Activated CD4-positive, alpha-beta T cell treated with anti-CD3 and anti-CD28 coated beads, Interleukin-2, Interleukin-4, amounts not matched to agents 100 ng/mL and 50 ng/mL, durations not matched to agents 16 hours and 8 hours (primary cell): ENCODE measurements around the gene FCHSD2.
"Not testable (repeated sequence)": the region's sequence is repeated elsewhere in the genome, so short reads cannot be mapped to it uniquely, and the experiment has no call there.

ENCODE experiments used
- DNase-seq: peaks from one replicate; pipeline ENCODE4 v3.0.0-alpha.2; 2020; ENCODE audit warnings: low spot score

Gene FCHSD2

DNA sequence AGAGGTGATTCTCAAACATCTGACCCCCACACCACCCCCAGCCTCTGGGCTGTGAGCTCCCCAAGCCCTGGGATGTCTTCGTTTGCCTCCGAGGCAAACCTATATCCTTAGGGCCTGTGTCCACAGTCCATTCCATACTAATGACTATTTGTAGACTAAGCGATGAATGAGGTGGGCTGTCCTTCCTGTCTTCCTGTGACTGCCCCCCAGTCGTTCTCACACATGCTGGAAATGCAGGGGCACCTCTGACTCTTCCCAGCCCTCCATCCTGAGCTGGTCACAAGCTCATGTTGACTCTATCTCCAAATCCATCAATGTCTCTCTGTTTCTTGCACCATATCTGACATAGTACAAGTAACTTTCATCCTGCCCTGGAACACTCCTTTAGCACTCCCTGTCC, 323.1 kb downstream of the FCHSD2 start:
- no peak for DNase-seq

DNA sequence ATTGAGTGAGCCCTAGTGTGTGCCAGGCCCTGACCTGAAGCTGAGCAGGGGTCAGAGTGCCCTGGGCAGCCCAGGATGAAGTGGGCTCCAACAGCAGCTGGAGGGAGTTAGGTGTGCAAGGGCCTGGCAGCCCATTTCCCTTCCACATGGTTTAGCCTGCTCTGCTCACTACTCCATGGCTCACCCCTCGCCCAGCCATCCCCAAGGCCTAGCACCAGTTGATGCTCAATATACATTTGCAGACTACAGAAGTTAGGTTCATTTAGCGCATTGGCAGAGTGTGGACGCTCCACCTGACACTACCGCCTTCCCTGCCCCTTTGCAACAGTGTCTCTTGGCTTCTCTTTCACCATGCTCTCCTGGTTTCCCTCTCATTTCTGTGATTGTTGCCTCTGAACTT, 324.2 kb downstream of the FCHSD2 start:
- DNase-seq = no peak

DNA sequence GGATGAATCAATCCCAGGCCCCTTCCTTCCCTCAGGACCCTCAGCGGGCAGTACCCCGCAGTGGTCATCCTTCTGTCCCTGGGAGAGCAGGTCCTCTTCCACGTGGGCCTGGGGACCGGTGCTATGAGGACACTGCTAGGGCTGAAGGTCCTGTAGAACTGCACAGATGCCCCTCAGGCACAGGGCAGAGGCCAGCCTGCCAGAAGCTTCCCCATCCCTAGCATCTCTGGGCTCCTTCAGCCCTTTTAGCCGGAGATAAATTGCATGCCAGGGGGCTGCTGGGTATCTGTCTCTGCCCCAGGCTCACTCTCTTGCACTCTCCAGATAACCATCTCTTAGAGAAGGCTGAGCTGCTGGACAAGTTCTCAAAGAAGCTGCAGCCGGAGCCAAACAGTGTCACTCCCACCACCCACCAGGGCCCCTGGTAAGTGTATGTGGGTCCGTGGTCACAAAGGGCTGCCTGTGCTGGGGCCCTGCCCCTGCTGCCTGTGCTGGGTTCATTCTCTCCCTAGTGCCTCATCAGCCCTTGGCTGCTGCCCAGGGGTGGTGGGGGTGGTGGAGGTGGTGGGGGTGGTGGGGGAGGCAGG, 325.6 kb downstream of the FCHSD2 start:
- DNase-seq = no peak

DNA sequence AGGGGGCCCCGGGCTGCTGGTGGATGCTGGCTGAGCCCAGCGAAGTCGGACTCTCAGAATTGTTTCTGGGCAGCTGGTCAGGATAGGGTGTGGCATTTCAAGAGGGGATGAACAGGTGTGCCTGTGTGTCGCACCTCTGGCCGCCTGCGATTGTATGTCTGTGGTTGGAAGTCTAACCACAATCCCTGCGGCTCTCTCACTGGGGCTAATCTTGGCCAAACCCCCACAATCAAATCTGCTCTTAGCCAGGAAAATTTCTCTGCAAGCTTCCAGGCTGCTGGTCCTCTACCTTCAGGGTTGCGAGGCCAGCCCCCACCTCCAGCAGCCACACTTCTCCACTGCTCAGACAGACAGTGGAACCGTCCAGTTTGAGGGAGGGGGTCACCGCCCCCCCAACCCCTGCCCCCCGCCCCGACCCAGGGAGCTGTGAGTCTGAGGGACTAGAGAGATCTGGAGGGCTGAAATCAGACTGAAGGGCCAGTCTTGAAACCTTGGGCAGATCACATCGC, 327.0 kb downstream of the FCHSD2 start:
- no peak for DNase-seq

DNA sequence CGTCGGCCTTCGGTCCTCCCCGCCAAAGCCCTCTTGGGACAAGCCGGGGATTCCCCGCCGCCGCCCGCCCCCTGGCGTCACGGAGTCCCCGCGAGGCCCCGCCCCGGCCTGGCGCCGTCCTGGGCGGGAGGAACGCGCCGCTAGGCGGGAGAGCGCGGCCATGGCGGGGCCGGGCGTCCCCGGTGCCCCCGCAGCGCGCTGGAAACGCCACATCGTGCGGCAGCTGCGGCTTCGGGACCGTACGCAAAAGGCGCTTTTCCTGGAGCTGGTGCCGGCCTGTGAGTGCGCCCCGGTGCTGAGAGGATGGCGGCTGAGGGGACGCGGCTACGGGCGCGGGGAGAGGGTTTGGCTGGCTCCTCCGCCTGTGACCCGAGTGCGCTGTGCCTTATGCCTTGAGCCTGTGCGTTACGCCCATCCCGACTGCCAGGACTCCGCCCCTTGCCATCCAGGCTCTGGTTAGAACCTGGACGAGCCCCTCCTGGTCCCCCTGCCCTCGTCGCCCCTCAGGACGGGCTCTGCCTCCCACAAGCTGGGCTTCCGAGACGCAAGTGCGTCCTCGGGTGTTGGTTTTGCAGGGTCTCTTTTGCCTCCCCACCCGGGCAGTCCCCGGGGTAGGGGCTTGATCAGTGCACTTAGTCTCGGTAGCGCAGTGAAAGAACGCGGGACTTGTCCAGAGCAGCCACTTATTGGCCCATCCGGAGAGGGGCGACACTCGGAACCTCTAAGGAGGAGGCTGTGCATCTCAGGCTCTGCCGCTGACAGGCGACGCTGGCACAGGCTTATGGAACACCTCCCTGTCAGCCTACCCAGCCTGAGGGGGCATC, 327.6 kb downstream of the FCHSD2 start, which contains the start of gene ATG16L2:
ATG16L2 (plus strand) TSS at position 126 of the 824 bp plus-strand sequence; CDS start at position 161, 35 bp downstream.
- peak; percentile 88 for DNase-seq

DNA sequence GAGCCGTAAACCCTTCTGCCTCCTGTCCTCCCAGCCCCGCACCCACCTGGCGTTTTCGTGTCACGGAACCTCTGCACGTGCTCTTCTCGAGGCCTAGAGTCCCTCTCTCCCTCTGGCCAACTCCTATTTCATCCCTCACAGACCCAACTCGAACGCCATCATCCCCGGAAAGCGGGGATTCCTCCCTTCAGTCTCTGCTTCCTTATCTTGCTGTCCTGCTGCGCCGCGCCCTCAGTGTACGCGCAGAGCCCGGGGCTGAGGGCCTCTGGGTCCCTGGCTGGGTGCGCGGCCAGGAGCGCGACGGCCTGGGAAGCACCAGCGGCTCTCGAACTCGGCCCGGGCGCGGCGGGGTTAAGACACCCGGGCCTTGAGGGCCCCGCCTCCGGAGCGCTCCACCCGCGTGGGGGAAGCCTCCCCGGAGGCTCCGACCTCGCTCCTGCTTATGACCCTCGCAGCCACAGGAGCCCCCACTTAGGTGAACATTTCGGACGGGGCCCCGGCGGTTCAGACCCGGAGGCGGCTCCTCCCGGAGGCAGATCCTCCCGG, 328.3 kb downstream of the FCHSD2 start:
- peak; percentile 83 for DNase-seq

DNA sequence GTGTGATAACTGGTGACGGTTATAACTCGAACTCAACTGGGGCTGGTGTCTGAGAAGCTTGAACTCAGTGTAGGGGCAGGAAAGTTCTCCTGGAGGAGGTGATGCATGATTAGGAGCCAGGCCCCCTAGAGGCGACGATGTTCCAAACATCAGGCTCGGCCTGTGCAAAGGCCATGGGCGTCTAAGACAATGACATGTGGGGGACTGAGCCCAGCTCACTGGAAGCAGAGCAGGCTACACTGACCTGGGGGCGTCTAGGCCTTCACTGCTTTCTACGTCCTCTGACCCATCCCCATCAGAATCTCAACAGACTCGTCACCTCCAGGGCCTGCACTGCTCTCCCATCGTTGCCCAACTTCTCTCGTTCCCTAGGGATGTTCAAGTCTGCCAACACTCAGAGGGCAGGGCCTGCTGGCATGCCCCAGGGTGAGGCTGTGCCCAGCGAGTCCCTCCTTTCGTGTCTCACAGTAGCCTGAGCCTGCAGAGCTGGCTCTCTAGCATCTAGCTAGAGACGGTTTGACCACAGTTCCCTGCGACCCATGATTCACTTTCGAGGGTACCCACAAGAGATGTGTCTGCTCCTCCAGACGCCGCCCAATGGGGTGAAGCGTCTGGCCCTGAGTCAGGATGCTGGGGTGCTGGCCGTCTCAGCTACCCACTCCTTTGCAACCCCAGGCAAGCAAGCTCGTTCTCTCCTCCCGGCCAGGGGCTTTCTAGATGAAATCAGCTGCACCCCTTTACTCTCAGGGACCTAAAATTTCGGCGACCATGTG, 329.0 kb downstream of the FCHSD2 start:
- peak; percentile 82 for DNase-seq

DNA sequence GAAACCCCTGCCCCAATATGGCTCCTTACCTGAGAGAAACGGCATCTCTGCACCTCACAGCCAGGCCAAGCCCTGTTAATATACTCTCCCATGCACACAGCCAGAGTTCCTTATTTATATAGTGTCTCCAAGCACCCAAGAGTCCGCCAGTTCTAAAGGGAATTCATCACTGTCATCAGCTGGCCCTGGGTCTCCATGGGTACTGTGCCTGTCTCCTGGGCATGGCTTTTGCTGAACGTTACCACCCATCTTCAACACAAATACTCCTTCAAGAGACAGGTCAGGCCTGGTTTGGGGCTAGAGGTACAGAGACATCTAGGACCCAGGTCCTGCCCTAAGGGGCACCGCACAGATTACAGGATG, 329.5 kb downstream of the FCHSD2 start:
- DNase-seq = no peak

DNA sequence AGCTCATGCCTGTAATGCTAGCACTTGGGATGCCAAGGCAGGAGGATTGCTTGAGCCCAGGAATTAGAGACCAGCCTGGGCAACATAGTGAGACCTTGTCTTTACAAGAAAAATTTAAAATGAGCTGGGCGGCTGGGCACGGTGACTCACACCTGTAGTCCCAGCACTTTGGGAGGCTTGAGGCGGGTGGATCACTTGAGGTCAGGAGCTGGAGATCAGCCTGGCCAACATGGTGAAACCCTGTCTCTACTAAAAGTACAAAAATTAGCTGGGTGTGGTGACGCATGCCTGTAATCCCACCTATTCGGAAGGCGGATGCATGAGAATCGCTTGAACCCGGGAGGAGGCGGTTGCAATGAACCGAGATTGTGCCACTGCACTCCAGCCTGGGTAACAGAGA, 330.4 kb downstream of the FCHSD2 start:
- DNase-seq = not testable (repeated sequence)

DNA sequence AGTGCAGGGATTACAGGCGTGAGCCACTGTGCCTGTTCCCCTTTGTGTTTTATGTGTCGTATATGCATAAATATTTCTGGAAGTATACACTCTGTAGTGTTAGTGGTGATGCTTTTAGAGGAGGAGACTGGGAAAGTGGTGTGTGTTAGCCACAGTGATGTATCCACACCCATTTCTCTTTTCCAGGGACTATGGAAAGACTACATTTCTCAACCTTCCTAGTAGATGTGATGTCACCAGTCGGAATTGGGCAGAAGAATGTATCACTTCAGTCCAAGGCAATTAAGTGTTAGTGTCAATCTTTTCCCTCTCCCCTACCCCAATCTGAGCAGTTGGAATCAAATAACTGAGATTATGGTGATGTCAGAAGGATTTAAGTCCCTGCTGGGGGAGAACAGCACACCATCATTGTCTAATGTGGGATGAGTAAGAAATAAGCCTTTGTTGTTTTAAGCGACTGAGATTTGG, 333.8 kb downstream of the FCHSD2 start:
- no peak for DNase-seq

DNA sequence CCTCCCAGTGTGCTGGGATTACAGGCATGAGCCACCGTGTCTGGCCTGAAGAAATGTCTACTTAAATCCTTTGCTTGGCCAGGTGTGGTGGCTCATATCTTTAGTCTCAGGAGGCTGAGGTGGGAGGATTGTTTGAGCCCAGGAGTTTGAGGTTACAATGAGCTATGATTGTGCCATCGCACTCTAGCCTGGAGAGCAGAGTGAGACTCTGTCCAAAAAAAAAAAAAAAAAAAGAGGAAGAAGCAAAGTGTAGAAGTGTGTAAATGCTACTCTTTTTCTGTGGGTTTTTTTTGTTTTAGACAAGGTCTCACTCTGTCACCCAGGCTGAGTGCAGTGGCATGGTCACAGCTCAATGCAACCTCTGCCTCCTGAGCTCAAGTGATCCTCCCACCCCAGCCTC, 334.3 kb downstream of the FCHSD2 start:
- no peak for DNase-seq

DNA sequence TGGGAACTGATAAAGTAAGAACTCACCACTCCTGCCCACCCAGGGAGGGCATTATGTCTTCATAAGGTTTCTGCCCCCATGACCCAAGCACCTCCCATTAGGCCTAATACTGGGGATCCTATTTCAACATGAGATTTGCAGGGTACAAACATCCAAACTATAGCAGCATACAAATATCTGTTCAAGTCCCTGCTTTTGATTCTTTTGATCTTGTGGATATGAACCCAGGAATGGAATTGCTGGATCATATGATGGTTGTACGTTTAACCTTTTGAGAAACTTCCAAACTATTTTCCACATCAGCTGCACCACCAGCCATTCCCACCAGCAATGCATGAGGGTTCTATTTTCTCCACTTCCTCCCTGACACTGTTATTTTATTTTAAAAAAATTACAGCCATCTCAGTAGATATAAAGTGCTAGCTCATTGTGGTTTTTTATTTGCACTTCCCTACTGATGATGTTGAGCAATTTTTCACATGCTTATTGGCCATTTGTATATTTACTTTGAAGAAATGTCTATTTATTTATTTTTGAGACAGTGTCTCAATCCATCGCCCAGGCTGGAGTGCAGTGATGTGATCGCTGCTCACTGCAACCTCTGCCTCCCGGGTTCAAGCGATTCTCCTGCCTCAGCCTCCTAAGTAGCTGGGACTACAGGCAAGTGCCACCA, 335.0 kb downstream of the FCHSD2 start:
- DNase-seq = no peak

DNA sequence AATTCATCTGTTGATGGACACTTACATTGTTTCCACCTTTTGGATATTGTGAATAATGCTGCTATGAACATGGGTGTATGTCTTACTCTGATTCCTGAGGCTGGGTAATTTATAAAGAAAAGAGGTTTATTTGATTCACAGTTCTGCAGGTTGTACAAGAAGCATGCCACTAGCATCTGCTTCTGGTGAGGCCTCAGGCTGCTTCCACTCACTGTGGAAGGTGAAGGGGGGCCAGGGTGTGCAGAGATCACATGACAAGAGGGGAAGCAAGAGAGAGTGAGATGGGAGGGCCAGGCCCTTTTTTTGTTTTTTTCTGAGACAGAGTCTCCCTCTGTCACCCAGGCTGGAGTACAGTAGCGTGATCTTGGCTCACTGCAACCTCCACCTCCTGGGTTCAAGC, 335.7 kb downstream of the FCHSD2 start:
- DNase-seq = not testable (repeated sequence)

DNA sequence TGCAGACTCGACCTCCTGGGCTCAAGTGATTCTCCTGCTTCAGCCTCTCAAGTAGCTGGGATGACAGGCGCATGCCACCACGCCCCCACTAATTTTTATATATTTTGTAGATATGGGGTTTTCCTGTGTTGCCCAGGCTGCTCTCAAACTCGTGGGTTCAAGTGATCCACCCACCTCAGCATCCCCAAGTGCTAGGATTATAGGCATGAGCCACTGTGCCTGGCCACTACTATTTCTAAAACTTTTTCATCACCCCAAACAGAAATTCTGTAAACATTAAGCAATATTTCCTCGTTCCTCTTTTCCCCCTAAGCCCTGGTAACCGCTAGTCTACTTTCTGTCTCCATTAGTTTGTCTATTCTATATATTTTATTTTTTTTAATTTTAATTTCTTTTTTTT, 336.9 kb downstream of the FCHSD2 start:
- DNase-seq = no peak

DNA sequence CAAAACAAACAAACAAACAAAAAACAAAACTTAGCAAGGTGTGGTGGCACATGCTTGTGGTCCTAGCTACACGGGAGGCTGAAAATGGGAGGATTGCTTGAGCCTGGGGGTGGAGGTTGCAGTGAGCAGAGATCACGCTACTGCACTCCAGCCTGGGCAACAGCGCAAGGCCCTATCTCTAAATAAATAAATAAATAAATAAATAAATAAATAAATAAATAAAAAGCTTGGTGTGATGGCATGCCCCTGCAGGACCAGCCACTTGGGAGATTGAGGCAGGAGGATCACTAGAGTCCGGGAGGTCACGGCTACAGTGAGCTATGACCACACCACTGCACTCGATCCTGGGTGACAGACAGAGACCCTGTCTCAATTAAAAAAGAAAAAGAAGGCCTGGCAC, 339.3 kb downstream of the FCHSD2 start:
- no peak for DNase-seq

DNA sequence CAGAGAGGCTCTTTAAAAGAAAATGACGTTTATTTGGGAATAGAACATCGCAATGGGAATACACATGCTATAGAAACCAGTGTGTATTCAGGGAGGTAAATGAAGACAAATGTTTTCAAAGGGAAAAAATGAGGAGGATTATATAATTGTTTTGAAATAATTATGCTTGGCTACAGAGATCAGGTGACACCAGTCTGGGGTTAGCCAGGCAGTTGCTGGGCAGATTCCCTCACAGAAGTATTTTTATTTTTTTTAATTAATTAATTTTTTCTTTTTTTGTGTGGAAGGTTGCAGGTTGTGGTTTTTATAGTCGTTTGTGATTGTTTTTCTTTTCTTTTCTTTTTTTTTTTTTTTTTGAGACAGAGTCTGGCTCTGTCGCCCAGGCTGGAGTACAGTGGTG, 342.7 kb downstream of the FCHSD2 start:
- no peak for DNase-seq

DNA sequence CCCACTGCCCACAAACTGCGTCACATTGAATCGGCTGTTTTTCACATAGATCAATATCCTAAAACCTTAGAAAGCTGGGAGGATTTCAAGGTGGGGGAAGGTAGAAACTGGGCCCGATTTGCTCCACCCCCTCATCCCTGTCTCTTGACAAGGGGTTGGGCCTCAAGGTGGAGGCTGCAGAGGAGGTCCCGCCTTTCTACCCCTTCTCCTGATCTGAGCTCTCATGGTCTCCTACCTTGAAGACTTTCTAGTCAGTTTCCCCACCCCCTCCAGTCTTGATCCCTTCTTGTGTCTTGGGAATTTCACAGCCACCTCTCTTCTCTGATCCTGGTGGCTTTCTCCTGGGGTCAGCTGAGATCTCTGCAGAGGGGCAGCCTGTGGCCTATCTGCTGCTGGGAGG, 343.8 kb downstream of the FCHSD2 start:
- DNase-seq = no peak

DNA sequence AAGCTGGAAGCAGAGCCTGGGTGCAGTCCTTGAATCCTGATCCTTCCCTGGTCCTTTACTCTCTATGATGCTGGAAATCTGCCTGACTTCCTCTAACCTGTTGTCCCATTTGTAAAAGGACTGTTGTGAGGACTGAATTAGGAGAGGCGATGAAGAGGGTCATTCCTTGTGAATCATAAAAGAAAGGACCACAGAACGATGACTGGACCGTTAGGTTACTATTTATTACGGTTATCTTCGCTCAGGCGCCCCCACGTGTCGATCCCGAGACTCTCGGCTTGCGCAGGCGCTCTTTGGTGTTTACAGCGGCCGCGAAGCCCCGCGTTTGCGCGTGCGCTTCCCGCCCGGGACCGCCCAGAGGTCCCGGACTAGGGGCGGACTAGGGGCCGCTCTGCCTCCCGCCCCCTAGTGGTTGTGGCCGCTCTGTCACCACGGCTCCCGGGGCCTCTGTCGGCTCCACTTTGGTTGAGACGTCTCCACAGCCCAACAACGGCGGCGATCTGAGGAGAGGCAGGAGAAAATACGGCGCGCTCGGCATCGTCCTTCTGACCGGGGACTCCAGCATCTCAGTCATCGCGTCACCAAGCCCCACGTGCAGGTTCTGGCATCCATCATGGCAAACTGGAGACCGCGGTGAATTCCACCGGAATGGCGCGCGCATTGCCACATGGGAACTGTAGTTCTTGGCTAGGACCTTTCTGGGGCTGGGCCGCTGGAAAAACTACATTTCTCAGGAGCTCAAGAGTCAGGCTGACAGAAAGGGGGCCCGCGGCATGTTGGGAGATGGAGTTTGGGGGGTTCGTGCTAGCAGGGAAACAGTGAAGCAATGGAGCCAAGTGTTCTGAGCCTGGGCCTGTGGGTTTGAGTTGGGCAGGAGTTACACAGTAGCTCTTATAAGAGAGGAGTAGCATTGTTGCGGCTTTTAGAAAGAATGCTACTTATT, 348.4 kb downstream of the FCHSD2 start, which contains the start of gene STARD10:
STARD10 (minus strand) TSS at position 623 of the 943 bp plus-strand sequence. CDS start 12,866 bp downstream, outside the sequence.
- peak; percentile 94 for DNase-seq

DNA sequence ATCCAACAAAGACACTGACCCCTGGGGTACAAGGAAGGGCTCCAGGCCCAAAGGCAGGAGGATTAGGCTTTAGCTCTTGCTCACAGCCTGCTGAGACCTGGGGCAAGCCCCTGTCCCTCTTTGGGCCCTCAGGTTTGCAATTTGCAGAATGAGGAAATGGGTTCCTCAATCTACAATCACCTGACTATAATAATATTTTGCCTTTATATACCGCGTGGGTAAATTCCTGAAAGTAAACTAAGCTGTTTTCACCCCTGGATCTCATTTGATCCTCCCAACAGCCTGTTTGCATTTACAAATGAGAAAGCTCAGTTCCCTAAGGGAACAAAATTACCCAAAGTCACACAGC, 349.1 kb downstream of the FCHSD2 start:
- no peak for DNase-seq

DNA sequence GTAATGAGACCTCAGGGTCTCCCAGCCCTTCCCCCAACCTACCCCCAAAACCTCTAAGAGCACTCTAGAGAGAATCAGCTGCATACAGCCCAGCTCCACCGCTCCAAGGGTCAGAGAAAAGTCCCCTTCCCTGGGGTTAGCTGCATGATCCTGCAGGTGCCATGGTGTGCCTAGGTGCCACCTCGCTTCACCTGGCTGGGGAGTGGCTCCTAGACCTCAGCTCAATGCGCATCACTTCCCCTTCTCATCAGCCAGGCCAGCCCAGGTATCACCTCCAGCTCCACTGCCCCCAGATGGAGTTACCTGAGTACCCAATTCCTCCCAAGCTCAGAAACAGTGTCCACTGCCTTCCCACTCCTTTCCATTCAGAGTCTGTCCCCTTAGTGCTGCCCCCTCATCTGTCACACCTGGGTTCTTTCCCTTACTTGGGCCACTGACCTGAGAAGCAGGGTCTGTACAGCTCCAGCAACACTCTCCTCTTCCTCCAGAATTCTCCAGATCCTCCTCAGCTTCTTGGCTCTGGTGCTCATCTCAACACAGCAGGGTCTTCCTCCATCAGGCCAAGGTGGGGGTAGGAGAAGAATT, 349.6 kb downstream of the FCHSD2 start:
- DNase-seq = no peak
